HepG2 (cell line): Measurements from ENCODE around the gene GOLT1A.

ENCODE experiments used
- KDM4B ChIP-seq: sonication (generic); formaldehyde crosslinking; IDR thresholded peaks from 2 replicates; pipeline ENCODE4 v1.4.0; 2020; ENCODE audit warnings: missing genetic modification reagents
- TBX3 ChIP-seq: fragments of 450-650 bp; IDR thresholded peaks from 2 replicates; pipeline ENCODE4 v1.6.1; 2017; ENCODE audit warnings: antibody characterized with exemption, mild to moderate bottlenecking, inconsistent platforms, borderline replicate concordance
- ZKSCAN5 ChIP-seq: sonication (generic); formaldehyde crosslinking; IDR thresholded peaks from 2 replicates; pipeline ENCODE4 v1.5.1; 2020; ENCODE audit warnings: mild to moderate bottlenecking, missing genetic modification reagents

GRCh38 chr1:204225841-204226735 is 12.3 kb upstream of the GOLT1A start:
- TF ChIP-seq TBX3 (no peak), ZKSCAN5 (CRISPR knock-in tag) (no peak), KDM4B (no peak)
